Effector CD4-positive, alpha-beta T cell (primary cell): Measurements from ENCODE around the gene RNF138.
"Not testable (repeated sequence)": the region's sequence is repeated elsewhere in the genome, so short reads cannot be mapped to it uniquely, and the experiment has no call there.

Experiments used
- DNase-seq: peaks from one replicate; pipeline ENCODE4 v3.0.0-alpha.2; 2020

The RNF138 gene

GRCh38 chr18:32096946-32097345 lies 5.3 kb downstream of the RNF138 start:
- DNase-seq = no peak

GRCh38 chr18:32104516-32104915 lies 12.8 kb downstream of the RNF138 start:
- DNase-seq = no peak

- DNase-seq = no peak
These were observed 18.3 kb downstream of the RNF138 start for GRCh38 chr18:32110005-32110404.

- no peak for DNase-seq
These were observed 20.0 kb downstream of the RNF138 start for GRCh38 chr18:32111706-32112105.

- no peak for DNase-seq
These were observed 21.2 kb downstream of the RNF138 start for GRCh38 chr18:32112826-32113225.

- DNase-seq = no peak
These were observed 22.7 kb downstream of the RNF138 start for GRCh38 chr18:32114293-32114942.

- DNase-seq = no peak
These were observed 30.4 kb downstream of the RNF138 start for GRCh38 chr18:32122039-32122438.

- no peak for DNase-seq
These were observed 34.9 kb downstream of the RNF138 start for GRCh38 chr18:32126538-32126937.

- DNase-seq = no peak
These were observed 44.0 kb downstream of the RNF138 start for GRCh38 chr18:32135625-32136024.

- DNase-seq = no peak
These were observed 46.8 kb downstream of the RNF138 start for GRCh38 chr18:32138332-32138982.

- no peak for DNase-seq
These were observed 48.2 kb downstream of the RNF138 start for GRCh38 chr18:32139835-32140283.

- no peak for DNase-seq
These were observed 56.7 kb downstream of the RNF138 start for GRCh38 chr18:32148185-32148870.

- no peak for DNase-seq
These were observed 61.2 kb downstream of the RNF138 start for GRCh38 chr18:32152705-32153448.

- no peak for DNase-seq
These were observed 65.2 kb downstream of the RNF138 start for GRCh38 chr18:32156855-32157254.

GRCh38 chr18:32157580-32157979 lies 65.9 kb downstream of the RNF138 start:
- no peak for DNase-seq

- peak; percentile 61 for DNase-seq
These were observed 66.5 kb downstream of the RNF138 start for GRCh38 chr18:32158108-32158624.

GRCh38 chr18:32158631-32159030 lies 67.0 kb downstream of the RNF138 start:
- not testable (repeated sequence) for DNase-seq

- no peak for DNase-seq
These were observed 68.9 kb downstream of the RNF138 start for GRCh38 chr18:32160547-32160946.

- DNase-seq = no peak
These were observed 76.5 kb downstream of the RNF138 start for GRCh38 chr18:32167980-32168730.

- no peak for DNase-seq
These were observed 82.0 kb downstream of the RNF138 start for GRCh38 chr18:32173654-32174053.

GRCh38 chr18:32174719-32175118 lies 83.0 kb downstream of the RNF138 start:
- no peak for DNase-seq

- DNase-seq = no peak
These were observed 83.6 kb downstream of the RNF138 start for GRCh38 chr18:32175265-32175664.
